Esophagus squamous epithelium (tissue), 4 donors: ENCODE results near the gene MAPKAP1.

Experiments used
- CTCF ChIP-seq, 6 experiments: fragments of 450-650 bp in 4 of 6; fragments of 200-600 bp in 2 of 6; sonication (generic) in 2 of 6; IDR thresholded peaks; one replicate each; pipeline ENCODE4 v1.5.1; 2016 to 2019; ENCODE audit warnings: antibody characterized with exemption in 6 of 6, mild to moderate bottlenecking in 4 of 6, moderate library complexity in 4 of 6
- POLR2A ChIP-seq, 4 donors: fragments of 450-650 bp; IDR thresholded peaks; one replicate each; pipeline ENCODE4 v1.6.1; 2017; ENCODE audit warnings: antibody characterized with exemption in 4 of 4, mild to moderate bottlenecking in 4 of 4, moderate library complexity in 3 of 4

- no peak for TF ChIP-seq CTCF (IDR thresholded peaks at IDR 0.05)
- TF ChIP-seq POLR2A (IDR thresholded peaks at IDR 0.05), result no peak
These were observed 198.8 kb downstream of the MAPKAP1 start for GRCh38 chr9:125508249-125508648.
